ENCODE measurements around the gene CNTNAP5. TPM values are rescaled to one million over a fixed set of nuclear protein-coding genes. Genes with fewer than 3 reads are reported as not detected.

CNTNAP5 gene
- total RNA-seq, 2 experiments from 2014 or later, result not detected

DNA sequence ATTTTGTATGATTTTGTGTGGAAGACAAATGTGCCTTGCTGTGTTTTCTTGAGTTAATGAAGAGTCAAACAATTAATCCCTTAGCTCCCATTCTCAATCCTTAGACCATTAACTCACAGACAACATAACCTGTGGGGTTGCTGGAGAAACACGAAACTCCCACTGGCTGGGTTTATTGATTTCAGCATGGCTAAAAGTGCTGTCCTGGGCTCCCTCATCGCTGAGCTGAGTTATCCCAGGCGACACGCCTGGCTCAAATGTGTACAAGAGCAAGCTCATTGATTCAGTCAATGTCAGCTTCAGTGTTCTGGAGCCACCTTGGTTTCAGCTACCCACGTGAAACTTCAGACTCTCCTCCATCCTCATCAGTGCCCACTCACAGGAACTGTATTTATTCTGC is 896.1 kb downstream of the CNTNAP5 start:
- ATAC-seq, result no peak
- H3K4me1 Mint-ChIP-seq (ENCODE audit: low read depth), result no peaks in the 10 kb centered on the region
- intact Hi-C loops (cut with micrococcal nuclease), result no loop called here
- no peak overlapping the region for H3K4me3 Mint-ChIP-seq
- no peak overlapping the region for H3K27ac Mint-ChIP-seq
- DNase-seq, result no peak
- H3K36me3 Mint-ChIP-seq (ENCODE audit: low read depth), result no peaks in the 10 kb centered on the region
- peaks cover 4% of the 10 kb centered on the region for H3K9me3 Mint-ChIP-seq
- no peaks in the 10 kb centered on the region for H3K27me3 Mint-ChIP-seq
- POLR2A ChIA-PET, result no interaction called here
- no peak for TF ChIP-seq CTCF (IDR thresholded peaks at IDR 0.05)
- CTCF ChIA-PET, result no interaction called here

- no peak for TF ChIP-seq CTCF (IDR thresholded peaks at IDR 0.05)
- no peaks in the 10 kb centered on the region for H3K4me1 Mint-ChIP-seq (ENCODE audit: low read depth)
- intact Hi-C loops (cut with micrococcal nuclease), result no loop called here
- CTCF ChIA-PET, result no interaction called here
- H3K27me3 Mint-ChIP-seq, result no peaks in the 10 kb centered on the region
- no peak for DNase-seq
- no peak overlapping the region for H3K4me3 Mint-ChIP-seq
- POLR2A ChIA-PET, result interaction anchor here (0.7 kb wide), 1 partner anchor 625 kb away, joined by 3 read pairs; no protein-coding TSS in a partner anchor
- H3K27ac Mint-ChIP-seq, result no peak overlapping the region
- peaks cover 4% of the 10 kb centered on the region for H3K9me3 Mint-ChIP-seq
- no peaks in the 10 kb centered on the region for H3K36me3 Mint-ChIP-seq (ENCODE audit: low read depth)
- no peak for ATAC-seq
Observed at GRCh38 chr2:124923097-124923496, 898.0 kb downstream of the CNTNAP5 start.

- no peaks in the 10 kb centered on the region for H3K36me3 Mint-ChIP-seq (ENCODE audit: low read depth)
- H3K27ac Mint-ChIP-seq, result no peak overlapping the region
- no peaks in the 10 kb centered on the region for H3K27me3 Mint-ChIP-seq
- POLR2A ChIA-PET, result no interaction called here
- no peak overlapping the region for H3K4me3 Mint-ChIP-seq
- CTCF ChIA-PET, result no interaction called here
- H3K9me3 Mint-ChIP-seq, result peaks cover 9% of the 10 kb centered on the region
- no peak for ATAC-seq
- no peaks in the 10 kb centered on the region for H3K4me1 Mint-ChIP-seq (ENCODE audit: low read depth)
- intact Hi-C loops (cut with micrococcal nuclease), result no loop called here
- DNase-seq, result no peak
- TF ChIP-seq CTCF (IDR thresholded peaks at IDR 0.05), result no peak
Observed at GRCh38 chr2:124933883-124934282, 908.8 kb downstream of the CNTNAP5 start.

- Mint-ChIP-seq H3K9me3 (peaks cover 6% of the 10 kb centered on the region), H3K4me3 (no peak overlapping the region), H3K36me3 (ENCODE audit: low read depth) (no peaks in the 10 kb centered on the region), H3K27me3 (no peaks in the 10 kb centered on the region), H3K4me1 (ENCODE audit: low read depth) (no peaks in the 10 kb centered on the region), H3K27ac (no peak overlapping the region)
- DNase-seq (no peak), ATAC-seq (no peak)
- CTCF ChIA-PET, result no interaction called here
- TF ChIP-seq CTCF (IDR thresholded peaks at IDR 0.05), result no peak
- intact Hi-C loops (cut with micrococcal nuclease), result no loop called here
- POLR2A ChIA-PET, result no interaction called here
Observed at GRCh38 chr2:124953921-124954320, 928.8 kb downstream of the CNTNAP5 start.

DNA sequence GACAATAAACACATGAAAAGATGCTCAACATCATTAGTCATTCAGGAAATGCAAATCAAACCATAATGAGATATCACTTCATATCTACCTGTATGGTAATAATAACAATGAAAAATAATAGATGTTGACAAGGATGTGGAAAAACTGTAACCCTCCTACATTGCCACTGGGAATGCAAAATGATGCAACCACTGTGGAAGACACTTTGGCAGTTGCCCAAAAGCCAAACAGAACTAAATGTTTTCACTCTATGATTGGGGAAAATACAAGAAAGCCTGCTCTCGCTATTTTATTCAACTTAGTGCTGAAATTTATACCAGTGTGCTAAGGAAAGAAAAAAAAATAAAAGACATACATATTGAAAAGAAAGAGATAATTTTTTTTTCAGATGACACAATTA is 934.5 kb downstream of the CNTNAP5 start:
- H3K36me3 Mint-ChIP-seq (ENCODE audit: low read depth), result no peaks in the 10 kb centered on the region
- peaks cover 2% of the 10 kb centered on the region for H3K9me3 Mint-ChIP-seq
- no peak for TF ChIP-seq CTCF (IDR thresholded peaks at IDR 0.05)
- ATAC-seq, result no peak
- ChIA-PET CTCF (no interaction called here), POLR2A (no interaction called here)
- no peak for DNase-seq
- no peak overlapping the region for H3K4me3 Mint-ChIP-seq
- no peaks in the 10 kb centered on the region for H3K4me1 Mint-ChIP-seq (ENCODE audit: low read depth)
- H3K27me3 Mint-ChIP-seq, result no peaks in the 10 kb centered on the region
- no peak overlapping the region for H3K27ac Mint-ChIP-seq
- intact Hi-C loops (cut with micrococcal nuclease), result no loop called here

Measured in activated CD8-positive, alpha-beta T cell treated with anti-CD3 and anti-CD28 coated beads for 36 hours (primary cell).